Cortex of kidney (tissue), 1 donor: ENCODE results near the gene TMEM209.

Experiments used
- DNase-seq: peaks from one replicate; lab custom pipeline; 2025; lab: John Stamatoyannopoulos, UW

TMEM209 gene

DNA sequence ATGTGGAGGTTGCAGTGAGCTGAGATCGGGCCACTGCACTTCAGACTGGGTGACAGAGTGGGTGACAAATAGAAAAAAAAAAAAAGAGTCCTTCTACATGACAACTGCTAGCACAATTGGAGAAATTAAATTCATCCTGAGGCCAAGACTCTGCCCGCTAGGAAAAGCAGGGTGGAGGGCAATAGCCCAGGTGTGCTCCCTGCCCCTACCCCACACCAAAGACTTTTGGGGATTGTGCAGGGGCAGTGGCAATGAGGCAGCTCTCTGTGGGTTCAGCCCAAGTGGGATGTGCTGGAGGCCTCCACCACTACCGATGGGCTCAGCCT, 61.3 kb downstream of the TMEM209 start:
- no peak for DNase-seq

DNA sequence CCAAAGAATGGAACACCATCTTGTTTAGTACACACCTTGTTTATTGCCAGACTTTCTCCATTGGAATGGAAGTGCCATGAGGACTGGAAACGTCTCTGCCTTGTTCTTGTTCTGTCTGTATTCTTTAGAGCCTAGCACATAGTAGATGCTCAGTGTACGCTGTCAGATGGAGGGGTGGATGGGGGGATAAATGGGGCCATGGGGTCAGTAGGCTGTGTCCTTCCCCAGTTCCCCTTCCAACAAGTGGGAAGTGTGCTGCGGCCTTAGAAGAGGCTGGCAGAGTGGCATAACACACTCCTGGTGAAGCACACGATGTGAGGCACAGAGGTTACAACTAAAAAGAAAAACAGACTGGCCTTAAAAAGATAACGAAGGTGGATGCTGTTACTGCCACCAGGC, 61.9 kb downstream of the TMEM209 start:
- DNase-seq: no peak

DNA sequence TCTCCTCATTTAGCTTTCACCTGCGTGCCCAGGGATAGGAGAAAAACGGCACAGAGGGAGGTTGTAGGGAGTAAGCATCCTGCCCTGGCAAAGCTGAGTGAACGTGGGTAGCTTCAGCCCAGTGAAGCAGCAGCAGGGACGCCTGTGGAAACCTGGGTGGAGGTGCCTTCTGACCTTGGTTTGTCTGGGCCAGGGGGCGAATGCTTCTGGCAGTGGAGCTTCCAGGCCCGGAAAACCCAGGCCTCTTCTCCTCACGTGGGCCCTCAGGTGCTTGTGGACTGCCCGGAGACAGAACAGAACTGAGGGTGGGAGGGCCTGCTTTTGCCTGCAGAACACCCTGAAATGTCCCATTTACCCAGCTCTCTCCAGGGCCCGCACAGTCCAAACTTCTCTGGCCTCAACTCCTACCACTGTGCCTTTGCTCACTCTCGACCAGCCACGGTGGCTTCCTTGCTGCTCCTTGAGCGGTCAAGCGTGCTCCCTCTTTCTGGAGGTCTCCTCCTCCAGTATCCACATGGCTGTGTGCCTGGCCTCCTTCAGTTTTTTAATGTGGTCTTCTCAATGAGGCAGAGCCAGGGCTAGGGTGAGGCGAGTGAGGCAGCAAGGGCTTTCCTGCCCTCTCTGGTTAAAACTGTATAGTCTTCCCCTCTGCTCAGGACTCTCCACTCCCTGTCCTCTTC, 62.4 kb downstream of the TMEM209 start:
- no peak for DNase-seq

DNA sequence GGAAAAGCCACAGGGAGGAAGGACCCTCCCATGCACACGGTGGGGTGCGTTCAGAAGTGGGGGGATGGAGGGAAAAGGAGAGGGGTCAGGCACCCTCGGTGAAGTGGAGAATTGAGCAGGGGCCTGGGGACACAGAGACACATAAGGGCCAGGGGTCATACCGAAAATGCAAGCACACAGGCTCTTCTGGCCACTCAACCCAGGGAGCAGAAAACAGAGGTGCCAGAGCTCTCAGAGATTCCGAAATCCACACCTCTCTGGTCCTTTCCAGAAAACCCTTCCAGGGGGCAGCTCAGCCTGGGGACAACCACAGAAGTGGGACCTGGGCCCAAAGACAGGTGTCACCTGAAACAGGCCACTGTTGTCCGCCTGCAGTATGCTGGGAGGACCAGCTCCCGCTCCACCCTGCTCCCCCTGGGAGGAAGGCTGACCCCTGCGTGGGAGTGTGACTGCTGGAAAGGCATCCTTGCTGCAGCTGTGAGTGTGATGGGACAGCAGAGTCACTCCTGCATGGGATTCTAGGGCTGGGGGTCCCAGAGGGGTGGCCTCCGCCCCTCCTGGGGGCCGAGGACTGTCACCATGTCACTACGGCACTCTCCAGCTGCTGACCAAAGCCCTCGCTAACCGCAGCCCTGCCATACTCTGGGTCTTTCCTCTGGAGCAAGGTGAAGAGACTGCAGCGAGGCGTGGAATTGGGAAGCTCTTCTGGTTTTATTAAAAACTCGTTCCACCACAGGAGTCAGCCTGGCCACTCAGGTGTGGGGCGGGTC, 63.1 kb downstream of the TMEM209 start:
- DNase-seq: no peak

DNA sequence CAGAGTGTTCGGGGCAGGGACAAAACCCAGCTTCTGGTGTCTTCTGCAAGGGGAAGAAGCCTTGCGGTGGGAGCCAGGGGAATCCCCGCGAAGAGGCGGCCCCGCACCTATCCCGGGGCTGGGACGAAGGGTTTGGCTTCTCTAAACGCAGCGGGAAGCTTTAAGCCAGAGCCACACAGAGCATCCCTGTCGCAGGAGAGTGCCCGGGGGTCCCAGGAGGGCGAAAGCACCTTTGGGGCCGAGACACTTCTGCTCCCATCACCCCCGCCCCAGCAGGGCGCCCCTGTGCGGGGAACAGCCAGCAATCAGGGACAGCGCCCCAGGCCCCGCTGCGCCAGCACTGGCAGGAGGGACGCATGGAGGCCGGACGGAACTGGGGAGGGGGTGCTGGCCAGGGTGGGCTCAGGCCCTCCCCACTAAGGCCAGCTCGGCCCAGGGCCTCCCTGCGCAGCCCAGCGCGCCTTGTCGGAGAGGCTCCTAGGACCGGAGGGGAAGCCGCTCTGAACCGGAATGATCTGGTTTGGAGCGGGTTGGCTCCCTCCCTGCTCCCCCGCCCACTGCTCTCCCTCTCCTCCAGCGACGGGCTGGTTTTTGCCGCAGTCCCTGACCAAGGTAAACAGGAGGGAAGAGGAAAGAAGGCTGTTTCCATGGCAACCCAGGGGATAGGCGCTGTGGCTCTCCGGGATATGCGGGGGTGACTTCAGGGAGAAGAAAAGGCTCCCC, 63.9 kb downstream of the TMEM209 start:
- DNase-seq: no peak

DNA sequence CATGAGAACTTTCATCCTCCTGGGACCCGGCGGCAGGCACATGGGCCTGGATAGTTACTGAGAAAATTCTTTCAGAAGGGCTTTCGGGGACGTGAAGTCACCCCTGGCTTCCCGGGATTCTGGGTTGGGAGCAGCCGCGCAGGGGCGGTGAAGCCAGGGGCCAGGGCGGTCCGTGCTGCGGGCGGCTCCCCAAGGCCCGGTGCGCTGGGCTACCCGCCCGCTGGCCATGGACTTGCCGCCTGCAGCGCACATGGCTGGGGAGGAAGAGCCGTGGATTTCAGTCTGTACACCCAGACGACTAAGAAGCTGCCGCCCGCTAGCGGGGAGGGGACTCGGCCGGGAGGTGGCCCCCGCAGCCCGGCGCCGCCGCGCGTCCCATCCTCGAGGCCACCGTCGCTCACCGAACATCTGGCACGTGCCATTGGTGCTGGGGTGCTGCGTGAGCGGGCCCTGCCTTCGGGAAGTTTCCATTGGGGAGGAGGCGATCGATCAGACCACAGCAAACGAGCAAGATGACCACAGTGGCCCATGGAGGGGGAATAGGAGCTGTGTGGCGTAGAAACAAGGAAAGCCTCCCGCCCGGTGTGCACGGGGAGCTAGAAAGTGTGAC, 64.5 kb downstream of the TMEM209 start:
- no peak for DNase-seq

DNA sequence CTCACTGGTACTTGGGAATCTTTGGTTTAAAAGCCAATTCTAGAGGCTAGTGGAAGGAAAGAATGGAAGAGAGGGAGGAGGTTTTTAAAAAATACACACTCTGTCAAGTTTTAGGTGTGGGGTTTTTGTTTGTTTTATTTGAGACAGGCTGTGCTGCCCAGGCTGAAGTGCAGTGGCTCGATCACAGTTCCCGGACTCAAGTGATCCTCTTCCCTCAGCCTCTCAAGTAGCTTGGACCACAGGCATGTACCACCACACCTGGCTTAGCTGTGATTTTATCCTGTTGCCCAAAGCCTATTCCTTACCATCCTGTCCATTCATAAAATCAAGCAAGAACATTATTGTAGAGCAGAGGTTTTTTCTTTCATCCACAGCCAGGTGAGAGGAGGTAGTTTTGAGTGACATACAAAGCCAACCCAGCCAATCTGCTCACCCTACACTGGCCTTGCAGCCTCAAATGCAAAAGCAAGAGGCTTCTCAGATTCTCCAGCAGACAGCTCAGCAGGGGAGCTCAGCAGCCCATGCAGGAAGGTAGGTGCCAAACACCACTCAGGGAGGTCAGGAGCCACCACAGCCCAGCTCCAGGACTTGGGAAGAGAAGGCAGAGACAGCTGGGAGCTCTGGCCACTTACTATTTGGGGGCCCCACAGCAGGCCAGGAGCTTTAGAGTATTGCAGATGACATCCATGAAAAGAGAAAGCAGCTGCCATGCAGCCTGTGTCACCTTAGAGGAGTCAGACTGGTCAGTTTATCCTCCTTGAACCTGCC, 65.8 kb downstream of the TMEM209 start:
- DNase-seq: no peak

DNA sequence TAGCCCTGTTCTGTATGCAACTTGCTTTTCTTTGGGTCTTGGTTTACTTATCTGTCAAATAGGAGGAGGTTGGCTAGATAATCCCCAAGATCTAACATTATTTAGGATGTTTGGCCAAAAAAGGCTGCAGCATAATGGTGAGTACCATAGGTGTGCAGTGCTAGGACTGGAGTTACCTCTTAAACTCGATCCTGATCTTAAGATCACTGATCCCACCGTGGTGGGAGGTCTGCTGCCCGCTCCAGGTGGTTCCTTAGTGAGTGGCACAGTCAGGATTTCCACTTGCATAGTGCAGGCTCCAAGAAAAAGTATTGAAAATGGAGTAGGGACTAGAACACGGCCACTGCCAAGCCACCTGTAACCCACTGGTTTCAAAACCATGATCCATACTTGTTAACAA, 68.0 kb downstream of the TMEM209 start:
- no peak for DNase-seq

DNA sequence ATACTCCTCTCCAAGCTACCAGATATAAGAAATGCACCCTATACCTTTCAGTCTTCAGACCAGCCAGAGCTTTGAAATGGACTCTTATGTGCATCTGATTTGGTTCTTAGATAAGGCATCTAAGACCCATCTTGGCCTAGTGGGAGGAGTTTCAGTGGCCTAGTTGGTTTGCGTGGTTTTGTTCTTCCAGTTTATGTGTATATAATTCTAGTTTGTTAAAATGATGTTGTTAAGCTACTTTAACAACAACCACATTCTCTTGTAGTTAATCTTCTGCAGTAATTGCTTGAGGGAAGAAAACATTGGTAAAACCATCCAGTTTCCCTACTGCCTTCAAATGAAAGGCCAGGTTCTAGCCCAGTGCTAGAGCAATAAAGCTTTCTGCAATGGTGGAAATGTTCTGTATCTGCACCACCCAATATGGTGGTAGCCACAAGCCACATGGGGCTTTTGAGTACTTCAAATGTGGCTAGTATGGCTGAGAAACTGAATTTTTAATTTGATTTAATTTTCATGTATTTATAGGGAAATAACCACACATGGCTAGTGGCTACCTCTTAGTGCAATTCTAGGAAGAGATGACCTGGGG, 68.5 kb downstream of the TMEM209 start:
- DNase-seq: no peak

DNA sequence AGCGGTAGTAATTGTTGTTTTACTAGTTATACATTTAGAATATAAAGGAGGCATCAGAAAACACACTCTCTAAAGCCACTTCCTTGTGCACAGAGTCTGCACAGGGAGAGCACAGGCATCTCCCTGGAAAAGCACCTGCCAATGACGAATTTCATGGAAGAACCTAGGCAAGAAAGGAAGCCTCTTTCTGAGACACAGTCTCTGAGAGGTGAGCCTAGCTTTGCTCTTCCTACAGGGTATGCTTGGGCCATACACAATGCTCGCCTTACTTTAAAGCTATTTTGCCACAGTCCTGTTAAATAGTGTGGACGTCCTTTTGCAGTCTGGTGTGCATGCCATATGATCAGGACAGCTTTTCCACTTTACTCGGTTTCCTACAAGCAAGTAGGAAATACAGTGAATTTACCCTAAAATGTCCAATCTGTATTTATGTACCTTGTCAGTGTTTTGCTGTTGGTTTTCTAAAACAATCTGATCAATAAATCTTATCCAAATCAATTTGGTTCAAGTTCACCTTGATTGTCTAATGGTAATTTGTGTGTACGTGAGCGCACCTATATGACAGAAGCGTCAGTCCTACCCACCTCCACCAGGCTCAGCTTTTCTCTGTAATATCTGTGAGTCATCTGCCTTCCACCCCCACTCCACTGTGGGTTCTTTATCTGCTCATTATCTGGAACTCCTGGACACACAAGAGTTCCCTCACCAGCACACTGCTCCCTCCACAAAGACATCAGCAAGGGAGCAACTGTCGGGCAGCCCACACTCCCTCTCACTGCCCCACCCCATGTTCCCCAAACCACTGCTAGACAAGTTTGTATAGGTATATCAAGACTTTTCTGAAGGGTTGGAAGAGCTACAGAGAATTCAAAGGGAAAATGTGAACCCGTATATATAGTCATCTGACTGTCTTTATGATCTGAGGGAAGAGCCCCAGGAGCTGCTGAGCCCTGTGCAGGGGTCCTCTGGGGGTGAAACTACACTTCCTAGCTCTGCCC, 69.7 kb downstream of the TMEM209 start:
- no peak for DNase-seq

DNA sequence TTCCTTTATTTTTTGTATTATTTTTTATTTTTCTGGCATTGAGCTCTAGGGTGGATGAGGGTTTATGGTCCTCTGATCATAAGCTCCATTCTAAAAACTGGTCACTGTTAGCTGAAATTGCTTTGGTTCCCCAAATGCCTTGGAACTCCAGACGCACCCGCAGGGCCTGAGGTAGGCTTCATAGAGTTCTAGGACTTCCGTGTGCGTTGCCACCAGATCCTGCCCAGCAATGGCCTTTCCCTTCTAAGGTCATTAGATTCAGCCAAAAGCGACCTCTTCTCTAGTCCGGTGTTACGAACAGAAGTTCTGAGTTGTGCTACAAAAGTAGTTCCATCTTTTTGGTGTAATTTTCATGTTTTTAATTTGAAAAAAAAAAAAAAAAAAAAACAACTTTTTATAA, 70.5 kb downstream of the TMEM209 start:
- DNase-seq: no peak

DNA sequence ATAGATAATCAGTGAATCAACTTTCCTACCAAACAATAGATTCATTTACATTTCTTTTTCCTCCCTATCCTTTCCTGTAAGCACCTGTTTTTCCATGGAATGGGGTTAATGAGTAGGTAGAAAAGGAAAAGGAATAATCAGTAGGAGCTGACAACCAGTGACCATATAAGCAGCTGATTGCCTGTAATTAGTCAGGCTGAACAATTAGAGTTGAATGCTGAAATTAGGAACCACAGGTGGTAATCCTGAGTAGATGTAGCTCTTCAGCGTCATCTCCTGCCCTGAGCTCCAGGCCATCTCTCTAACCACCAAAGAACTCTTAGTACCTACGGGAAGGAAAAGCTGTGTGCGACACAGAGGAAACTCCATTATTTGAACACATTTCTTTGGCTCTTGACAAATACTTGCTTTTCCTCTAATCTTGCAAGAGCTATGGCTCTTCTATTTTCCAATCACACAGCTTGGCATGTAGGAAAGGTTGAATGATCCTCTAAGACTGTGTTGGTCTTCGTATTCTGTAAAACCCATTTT, 71.0 kb downstream of the TMEM209 start:
- DNase-seq: no peak

DNA sequence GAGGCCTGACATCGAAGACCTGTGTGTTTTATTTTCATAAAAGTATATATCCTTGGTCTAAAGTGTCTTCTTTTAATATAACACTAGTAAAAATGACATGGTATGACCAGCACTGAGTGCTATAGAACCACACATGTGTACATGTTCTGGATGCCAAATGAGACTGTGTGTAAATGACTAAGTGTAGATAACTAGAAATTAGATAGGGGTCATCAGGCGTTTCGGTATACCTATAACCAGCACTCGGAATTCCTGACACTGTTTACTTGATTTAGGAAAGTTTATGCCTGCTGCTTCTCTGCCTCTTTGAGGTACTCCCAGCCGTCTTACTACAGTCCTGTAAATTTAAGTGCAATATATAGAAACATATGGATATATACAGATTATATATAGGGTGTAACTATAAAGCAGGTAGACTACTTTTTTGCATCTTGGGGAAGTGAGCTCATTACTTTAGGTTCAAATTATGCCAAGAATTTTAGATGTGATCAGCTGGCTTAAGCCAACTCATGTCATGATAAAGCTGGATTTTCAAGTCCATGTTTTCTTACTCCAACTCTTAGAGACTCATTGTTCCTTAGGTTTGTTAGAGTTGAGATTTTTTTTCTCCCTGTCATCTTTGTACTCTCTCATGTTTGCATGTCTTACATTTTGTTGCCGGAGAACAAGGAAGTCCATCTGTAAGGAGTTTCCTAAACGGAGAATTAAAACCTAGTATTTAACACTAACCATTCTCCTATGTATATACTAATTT, 72.0 kb downstream of the TMEM209 start:
- no peak for DNase-seq

DNA sequence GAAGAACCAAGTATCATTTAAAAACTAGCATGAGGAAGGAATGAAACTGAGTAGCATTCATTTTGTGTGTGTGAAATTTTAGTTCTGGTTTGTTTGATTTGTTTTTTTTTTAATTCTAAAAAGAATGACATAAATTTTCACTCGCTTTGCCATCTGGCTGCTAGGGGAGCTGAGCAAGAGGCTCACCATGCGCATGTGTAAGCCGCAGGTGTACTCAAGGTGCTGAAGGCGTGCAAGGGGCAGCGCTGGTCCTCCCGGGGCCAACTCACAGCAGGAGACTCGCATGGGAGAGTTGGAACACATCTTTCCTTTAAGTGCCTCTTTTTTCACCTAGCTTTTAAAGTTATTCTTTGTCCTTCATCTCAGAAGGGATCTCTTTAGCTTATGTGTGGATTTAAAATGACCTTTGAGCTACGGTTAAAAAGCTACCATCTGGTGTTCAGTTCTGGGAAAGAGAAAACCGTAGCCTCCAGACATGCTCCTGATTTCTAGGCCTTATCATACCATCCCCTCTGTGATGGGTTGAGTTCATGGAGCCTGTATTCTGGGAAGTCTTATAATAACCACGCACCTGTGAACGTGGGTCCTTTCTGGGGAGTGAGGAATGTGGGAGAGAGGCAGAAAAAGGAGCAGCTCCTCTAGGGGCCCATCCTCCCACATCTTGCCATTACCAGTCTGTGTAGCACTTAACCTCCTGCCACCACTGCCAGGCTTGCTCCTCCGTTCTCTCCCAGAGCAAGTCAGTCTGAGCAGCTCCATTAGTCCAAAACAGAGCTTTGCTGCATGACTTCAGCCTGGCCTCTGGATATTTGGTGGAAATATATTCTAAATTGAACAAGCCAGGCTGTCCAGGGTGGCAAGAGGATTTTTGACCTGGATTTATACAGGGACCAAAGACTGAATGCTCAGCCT, 73.0 kb downstream of the TMEM209 start:
- no peak for DNase-seq

DNA sequence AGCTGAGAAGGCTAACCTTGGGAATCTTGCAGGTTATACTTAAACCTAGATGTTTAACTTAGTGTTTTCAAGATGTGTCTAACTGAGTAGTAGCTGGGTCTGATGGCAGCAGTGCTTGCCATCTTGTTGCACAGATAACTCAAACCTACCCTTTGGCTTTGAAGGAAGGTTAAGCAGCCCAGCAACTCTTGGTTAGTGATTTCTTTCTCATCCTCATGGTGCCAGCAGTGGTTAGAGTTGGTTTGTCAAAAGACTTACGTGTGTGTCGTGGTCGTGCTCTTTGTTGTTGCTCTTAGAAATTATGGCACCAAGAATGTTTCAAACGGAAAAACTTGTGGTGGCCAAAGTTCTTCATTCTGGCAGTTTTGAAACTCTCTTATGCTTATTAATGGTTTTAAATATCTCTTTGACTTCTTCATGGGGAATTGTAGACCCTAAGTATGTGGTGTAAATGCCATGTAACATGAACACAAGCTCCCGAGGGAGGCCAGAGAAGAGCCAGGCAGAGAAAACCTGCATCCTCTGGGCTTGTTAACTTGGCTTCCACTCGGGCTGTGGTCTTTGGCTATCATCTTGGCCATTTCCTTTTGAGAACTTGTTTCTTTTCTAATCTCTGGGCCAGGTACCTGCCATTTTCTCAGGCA, 73.9 kb downstream of the TMEM209 start:
- no peak for DNase-seq

DNA sequence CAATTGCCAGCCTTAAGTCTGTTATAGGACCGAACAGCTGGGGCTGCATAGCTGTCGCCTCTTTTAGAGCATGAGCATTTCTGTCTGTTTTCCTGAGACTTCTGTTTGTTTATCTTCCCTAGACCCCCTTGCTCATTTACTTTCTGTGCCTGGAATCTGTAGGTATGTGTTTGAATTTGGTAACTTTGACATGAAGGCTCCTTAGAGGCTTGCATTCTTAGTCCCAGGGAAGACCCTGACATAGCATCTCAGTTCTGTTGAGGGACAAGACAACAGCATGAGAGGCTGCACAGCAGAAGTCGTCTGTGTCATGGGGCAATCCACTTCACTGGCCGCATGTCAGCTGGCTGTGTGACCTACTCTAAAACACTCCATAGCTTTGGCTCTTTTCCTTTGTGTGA, 76.2 kb downstream of the TMEM209 start:
- DNase-seq: no peak

DNA sequence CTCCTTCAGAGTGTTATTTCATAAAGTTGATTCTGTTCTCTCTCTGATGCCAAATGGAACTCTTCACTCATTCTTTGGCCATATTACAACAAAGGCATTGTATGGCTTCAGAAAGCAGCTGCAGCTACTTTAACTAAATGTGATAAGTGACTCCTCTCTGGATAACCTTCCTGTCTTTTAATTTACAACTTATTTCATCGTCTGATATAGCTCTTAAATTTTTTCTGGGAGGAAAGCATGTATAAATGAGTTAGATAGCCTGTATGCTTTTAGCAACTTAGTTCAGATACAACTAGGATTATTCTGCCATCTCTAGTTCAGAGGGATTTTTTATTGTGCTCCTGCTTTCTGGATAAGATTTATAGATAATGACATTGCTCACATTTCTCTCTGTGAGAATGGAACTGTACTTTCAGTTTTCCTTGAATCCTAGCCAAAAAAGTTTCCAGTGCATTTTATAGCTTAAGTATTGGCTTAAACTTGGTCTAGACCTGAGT, 77.3 kb downstream of the TMEM209 start:
- DNase-seq: no peak

DNA sequence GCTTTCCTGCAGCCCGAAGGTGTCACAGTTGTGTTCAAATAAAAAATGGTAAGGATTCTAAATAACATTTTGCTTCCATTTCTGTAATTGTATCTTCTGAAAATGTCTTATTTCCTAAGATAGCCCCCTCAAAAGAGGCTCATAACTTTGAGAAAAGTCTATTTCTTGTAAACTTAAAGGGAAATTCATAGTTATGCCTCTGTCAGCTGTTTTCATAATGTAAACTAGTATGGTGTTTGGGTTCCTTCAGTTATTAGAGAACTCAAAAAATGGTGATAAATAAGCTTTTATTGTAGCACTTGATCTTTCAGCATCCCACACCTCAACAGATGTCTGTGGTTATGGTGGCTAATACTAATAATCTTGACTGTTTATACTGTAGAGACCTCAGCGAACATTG, 77.8 kb downstream of the TMEM209 start:
- no peak for DNase-seq
